ENCODE data around the gene CLTCL1. TPM values are rescaled to one million over a fixed set of nuclear protein-coding genes. Genes with fewer than 3 reads are reported as not detected.

The CLTCL1 gene
- total RNA-seq, 2 donors from 2014 or later, result 19.1 to 29.7 TPM

DNA sequence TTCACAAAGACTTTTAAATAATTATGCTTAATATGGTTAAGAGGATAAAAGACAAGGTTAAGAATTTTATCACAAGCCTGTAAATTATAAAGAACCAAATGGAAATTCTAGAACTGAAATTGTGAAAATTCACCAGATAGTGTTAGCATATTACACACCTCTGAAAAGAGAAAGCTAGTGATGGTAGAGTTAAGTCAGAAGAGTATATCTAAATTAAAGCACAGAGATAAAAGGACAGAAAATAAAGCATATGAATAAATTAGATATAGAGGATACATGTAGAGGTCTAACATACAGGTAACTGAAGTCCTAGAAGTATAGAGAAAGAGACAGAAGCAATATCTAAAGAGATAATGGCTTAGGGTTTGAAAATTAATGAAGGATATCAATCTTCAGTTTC, 4.2 kb upstream of the CLTCL1 start:
- DNase-seq (ENCODE audit: low spot score), result no peak
- Histone ChIP-seq H3K27ac (no peak overlapping the region), H3K27me3 (no peaks in the 10 kb centered on the region), H3K9me3 (no peaks in the 10 kb centered on the region), H3K4me1 (peaks cover 0 to 12% of the 10 kb centered on the region in 2 donors), H3K4me3 (no peak overlapping the region), H3K36me3 (no peaks in the 10 kb centered on the region)
- TF ChIP-seq, protein P1, sequence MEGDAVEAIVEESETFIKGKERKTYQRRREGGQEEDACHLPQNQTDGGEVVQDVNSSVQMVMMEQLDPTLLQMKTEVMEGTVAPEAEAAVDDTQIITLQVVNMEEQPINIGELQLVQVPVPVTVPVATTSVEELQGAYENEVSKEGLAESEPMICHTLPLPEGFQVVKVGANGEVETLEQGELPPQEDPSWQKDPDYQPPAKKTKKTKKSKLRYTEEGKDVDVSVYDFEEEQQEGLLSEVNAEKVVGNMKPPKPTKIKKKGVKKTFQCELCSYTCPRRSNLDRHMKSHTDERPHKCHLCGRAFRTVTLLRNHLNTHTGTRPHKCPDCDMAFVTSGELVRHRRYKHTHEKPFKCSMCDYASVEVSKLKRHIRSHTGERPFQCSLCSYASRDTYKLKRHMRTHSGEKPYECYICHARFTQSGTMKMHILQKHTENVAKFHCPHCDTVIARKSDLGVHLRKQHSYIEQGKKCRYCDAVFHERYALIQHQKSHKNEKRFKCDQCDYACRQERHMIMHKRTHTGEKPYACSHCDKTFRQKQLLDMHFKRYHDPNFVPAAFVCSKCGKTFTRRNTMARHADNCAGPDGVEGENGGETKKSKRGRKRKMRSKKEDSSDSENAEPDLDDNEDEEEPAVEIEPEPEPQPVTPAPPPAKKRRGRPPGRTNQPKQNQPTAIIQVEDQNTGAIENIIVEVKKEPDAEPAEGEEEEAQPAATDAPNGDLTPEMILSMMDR (IDR thresholded peaks at IDR 0.05), result no peak

DNA sequence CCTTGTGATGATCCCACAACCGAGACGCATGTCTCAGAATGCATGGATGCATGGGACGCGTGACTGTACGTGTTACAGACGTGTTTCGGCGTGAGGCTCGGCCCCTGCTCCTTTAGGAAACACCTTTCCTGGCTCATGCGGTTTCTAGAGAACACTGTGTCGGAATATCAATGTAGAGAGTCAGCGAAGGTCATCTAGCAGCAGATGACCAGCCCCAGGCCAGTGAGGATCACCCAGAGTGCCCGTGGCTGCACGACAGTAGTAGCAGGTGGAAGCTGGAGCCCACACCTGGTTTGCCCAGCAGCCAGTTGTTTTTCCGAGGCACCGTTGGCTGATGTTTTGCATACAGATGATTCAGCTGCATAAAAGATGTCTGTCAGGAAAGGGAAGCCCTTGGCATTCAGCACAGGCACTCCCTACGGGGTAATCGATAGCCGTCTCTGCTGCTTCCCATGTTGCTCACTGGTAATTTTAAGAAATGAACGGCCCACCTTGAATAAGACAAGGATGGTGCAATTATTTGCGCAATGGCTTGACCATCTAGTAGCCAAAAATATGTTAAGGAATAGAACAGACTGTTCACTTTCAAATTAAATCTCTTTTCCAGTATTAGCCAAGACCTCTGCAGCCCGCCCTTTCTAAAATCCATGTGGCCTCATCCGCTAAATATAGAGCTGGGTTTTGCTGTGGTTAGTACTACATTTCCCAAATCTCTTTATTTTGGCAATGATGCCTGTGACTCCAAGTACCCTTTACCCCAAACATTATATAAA, 1.1 kb upstream of the CLTCL1 start:
- H3K4me3 ChIP-seq, result peak overlapping the region; percentile 92 to 98
- no peaks in the 10 kb centered on the region for H3K9me3 ChIP-seq
- TF ChIP-seq, protein P1 (IDR thresholded peaks at IDR 0.05), result no peak
- H3K27me3 ChIP-seq, result no peaks in the 10 kb centered on the region
- no peak for DNase-seq (ENCODE audit: low spot score)
- peak overlapping the region; percentile 82 to 89 for H3K27ac ChIP-seq
- H3K4me1 ChIP-seq, result peaks cover 0 to 32% of the 10 kb centered on the region in 2 donors
- H3K36me3 ChIP-seq, result no peaks in the 10 kb centered on the region

DNA sequence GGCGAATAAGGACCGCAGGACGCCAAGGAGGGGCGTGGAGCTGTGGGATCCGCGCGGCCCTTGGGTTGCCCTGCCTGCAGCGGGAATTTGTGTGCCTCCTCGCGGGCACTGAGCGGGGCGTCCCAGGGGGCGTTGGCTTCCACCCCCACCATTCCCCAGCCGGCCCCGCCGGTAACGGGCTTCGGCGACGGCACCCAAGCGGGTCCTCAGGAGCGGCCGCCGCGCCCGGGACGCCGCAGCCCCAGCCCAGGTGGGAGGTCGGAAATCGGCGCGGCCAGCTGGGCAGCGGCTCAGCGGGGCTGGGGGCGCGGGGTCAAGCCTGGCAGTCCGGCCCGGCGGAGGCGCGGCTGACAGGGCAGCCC, 320 bp downstream of the CLTCL1 start:
- TF ChIP-seq, protein P1 (IDR thresholded peaks at IDR 0.05), result no peak
- Histone ChIP-seq H3K27me3 (no peaks in the 10 kb centered on the region), H3K27ac (peak overlapping the region; percentile 88 to 91), H3K4me1 (peaks cover 0 to 46% of the 10 kb centered on the region in 2 donors), H3K9me3 (no peaks in the 10 kb centered on the region), H3K4me3 (peak overlapping the region; percentile 92 to 98), H3K36me3 (no peaks in the 10 kb centered on the region)
- no peak for DNase-seq (ENCODE audit: low spot score)

DNA sequence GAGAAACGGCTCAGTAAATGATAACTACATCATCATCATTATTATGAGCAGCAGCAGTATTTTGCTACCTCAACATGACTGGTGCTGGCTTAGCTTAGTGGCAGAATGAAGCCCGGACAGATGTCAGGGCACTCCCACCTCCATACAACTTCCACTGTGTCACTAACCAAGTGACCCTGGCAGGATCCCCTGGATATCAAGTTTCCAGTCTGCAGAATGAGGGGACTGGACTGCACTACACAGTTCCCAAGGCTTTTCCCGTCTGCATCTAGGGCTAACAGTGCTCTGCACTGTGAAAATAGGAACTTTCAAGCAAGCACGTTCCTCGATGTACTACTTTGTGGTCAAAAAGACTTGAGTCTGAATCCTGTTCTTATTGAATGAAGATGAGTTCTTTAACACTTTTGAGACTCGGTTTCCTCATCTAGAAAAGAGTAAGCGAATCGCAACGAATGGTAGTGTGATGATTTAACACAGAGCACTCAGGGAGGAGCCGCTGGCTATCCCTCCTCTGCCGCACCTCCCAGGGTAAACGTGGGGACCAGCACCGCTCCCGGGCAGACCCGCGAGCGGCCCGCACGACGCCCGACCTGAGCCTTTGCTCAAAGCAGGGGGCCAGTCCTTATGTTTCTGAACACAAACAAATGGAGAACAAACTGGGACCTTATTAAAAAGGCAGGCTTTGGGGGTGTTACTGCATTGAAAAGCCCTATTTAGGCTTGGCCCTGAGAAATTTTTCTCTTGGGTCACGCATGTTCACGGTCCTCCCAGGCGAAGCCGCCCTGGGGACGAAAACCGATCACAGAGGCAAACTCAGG, 910 bp downstream of the CLTCL1 start:
- Histone ChIP-seq H3K4me1 (peaks cover 0 to 52% of the 10 kb centered on the region in 2 donors), H3K27me3 (no peaks in the 10 kb centered on the region), H3K4me3 (peak overlapping the region; percentile 92 to 98), H3K36me3 (no peaks in the 10 kb centered on the region), H3K9me3 (no peaks in the 10 kb centered on the region), H3K27ac (peak overlapping the region; percentile 88 to 91)
- TF ChIP-seq, protein P1 (IDR thresholded peaks at IDR 0.05), result no peak
- DNase-seq (ENCODE audit: low spot score), result no peak

DNA sequence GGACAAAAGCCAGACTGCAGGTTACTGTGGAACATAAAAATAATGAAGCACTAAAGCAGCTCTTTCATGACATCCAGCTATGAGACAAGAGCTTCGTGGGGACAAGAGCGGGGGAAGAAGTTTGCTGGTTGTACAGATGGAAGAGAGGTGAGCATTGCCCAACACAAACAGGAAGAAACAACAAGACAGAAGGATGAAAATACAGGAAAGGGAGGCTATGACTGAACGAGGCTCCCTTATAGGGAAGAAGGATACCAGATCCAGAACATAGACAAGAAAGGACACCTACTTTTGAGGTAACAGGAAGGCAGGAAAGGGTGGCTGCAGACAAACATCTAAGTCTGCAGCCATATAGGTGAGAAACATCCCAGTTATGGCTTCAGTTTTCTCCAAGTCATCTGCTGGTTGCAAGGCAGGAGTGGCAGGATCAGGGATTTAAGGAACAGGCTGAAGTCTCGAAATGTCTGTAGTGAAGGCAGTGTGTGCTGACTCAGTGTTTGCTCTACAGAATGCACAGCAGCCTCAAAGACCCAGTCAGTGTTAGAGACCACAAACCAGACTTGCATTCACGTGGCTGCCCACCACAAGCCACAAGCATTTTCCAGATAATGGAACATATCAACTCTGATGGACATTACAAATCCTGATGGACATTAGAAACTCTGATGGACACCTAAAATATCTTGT, 1.9 kb downstream of the CLTCL1 start:
- H3K27ac ChIP-seq, result peak overlapping the region; percentile 88 to 91
- no peaks in the 10 kb centered on the region for H3K36me3 ChIP-seq
- no peaks in the 10 kb centered on the region for H3K9me3 ChIP-seq
- no peak overlapping the region for H3K4me3 ChIP-seq
- H3K27me3 ChIP-seq, result no peaks in the 10 kb centered on the region
- H3K4me1 ChIP-seq, result peaks cover 0 to 60% of the 10 kb centered on the region in 2 donors
- TF ChIP-seq, protein P1 (IDR thresholded peaks at IDR 0.05), result no peak
- no peak for DNase-seq (ENCODE audit: low spot score)
